Measurements from ENCODE around the gene ABCA1.

ABCA1 gene

GRCh38 chr9:104765138-104765537 is 162.8 kb downstream of the ABCA1 start:
- no peak for DNase-seq (ENCODE audit: low read depth in 3 of 3)

GRCh38 chr9:104758974-104759373 is 169.0 kb downstream of the ABCA1 start:
- DNase-seq (ENCODE audit: low read depth in 3 of 3): no peak

GRCh38 chr9:104750185-104750767 is 177.7 kb downstream of the ABCA1 start:
- no peak for DNase-seq (ENCODE audit: low read depth in 3 of 3)

GRCh38 chr9:104748359-104749031 is 179.5 kb downstream of the ABCA1 start:
- DNase-seq (ENCODE audit: low read depth in 3 of 3): no peak

GRCh38 chr9:104747565-104748358 is 180.2 kb downstream of the ABCA1 start, which contains the start of gene NIPSNAP3A:
TSS of gene NIPSNAP3A (plus strand) at chr9:104747683. CDS start at chr9:104747793, 110 bp downstream.
- DNase-seq (ENCODE audit: low read depth in 3 of 3): peak; percentile 74 to 82 (median 79)

- no peak for DNase-seq (ENCODE audit: low read depth in 3 of 3)
Measured at GRCh38 chr9:104747245-104747564, 180.8 kb downstream of the ABCA1 start.

- DNase-seq (ENCODE audit: low read depth in 3 of 3): no peak
Measured at GRCh38 chr9:104746798-104747197, 181.2 kb downstream of the ABCA1 start.

GRCh38 chr9:104746285-104746684 is 181.7 kb downstream of the ABCA1 start:
- no peak for DNase-seq (ENCODE audit: low read depth in 3 of 3)

GRCh38 chr9:104745852-104746251 is 182.1 kb downstream of the ABCA1 start:
- no peak for DNase-seq (ENCODE audit: low read depth in 3 of 3)

- no peak for DNase-seq (ENCODE audit: low read depth in 3 of 3)
Measured at GRCh38 chr9:104743376-104743985, 184.5 kb downstream of the ABCA1 start.

- no peak for DNase-seq (ENCODE audit: low read depth in 3 of 3)
Measured at GRCh38 chr9:104740621-104741020, 187.3 kb downstream of the ABCA1 start.

- DNase-seq (ENCODE audit: low read depth in 3 of 3): no peak
Measured at GRCh38 chr9:104738452-104738851, 189.5 kb downstream of the ABCA1 start.

All from stimulated activated CD4-positive, alpha-beta T cell treated with anti-CD3 and anti-CD28 coated beads, TNF-alpha, amount 100 ng/mL, for 4 hours (primary cell).